NB4 (cell line): ENCODE results near the gene ALG8.
A peak's percentile ranks its signal among the peaks of the same experiment; 100 is the strongest.

ENCODE experiments used
- DNase-seq: peaks from one replicate; pipeline ENCODE4 v3.0.0; 2010; ENCODE audit warnings: low read depth
- H3K4me3 ChIP-seq: one replicate; pipeline ENCODE4 v1.5.1; 2011; ENCODE audit warnings: mild to moderate bottlenecking, low read depth, low read length, moderate library complexity
- CTCF ChIP-seq: IDR thresholded peaks from one replicate; pipeline ENCODE4 v1.5.1; 2012; ENCODE audit warnings: low read depth, low read length
- MAX ChIP-seq: IDR thresholded peaks from 2 replicates; pipeline ENCODE4 v1.6.1; 2011; ENCODE audit warnings: low read depth, low read length
- MYC ChIP-seq: IDR thresholded peaks from 2 replicates; pipeline ENCODE4 v1.6.1; 2011; ENCODE audit warnings: low read depth, low read length
- POLR2A ChIP-seq: IDR thresholded peaks from 2 replicates; pipeline ENCODE4 v1.6.1; 2011; ENCODE audit warnings: mild to moderate bottlenecking; ENCODE audit not compliant: insufficient read length; ENCODE audit errors: extremely low read depth

Gene ALG8

GRCh38 chr11:78140392-78141077 is 1.1 kb upstream of the ALG8 start:
- H3K4me3 ChIP-seq, result peak overlapping the region; percentile 99
- no peak for TF ChIP-seq POLR2A
- TF ChIP-seq MYC, result no peak
- no peak for TF ChIP-seq CTCF
- DNase-seq, result peak; percentile 52

- TF ChIP-seq MAX, result no peak
- no peak for TF ChIP-seq CTCF
- TF ChIP-seq MYC, result no peak
- TF ChIP-seq POLR2A, result no peak
- peak overlapping the region; percentile 99 for H3K4me3 ChIP-seq
- DNase-seq, result peak; percentile 81
Observed at GRCh38 chr11:78138694-78139421, 568 bp downstream of the ALG8 start.

GRCh38 chr11:78138291-78138690 is 1.1 kb downstream of the ALG8 start:
- TF ChIP-seq POLR2A (no peak), CTCF (no peak), MYC (no peak)
- DNase-seq, result no peak
- H3K4me3 ChIP-seq, result peak overlapping the region; percentile 99

- no peak for TF ChIP-seq CTCF
- no peak overlapping the region for H3K4me3 ChIP-seq
- DNase-seq, result no peak
Observed at GRCh38 chr11:78132475-78132874, 7.0 kb downstream of the ALG8 start.

- no peak for TF ChIP-seq MYC
- no peak for TF ChIP-seq CTCF
- DNase-seq, result no peak
- H3K4me3 ChIP-seq, result no peak overlapping the region
Observed at GRCh38 chr11:78131956-78132355, 7.5 kb downstream of the ALG8 start.

- TF ChIP-seq MYC (no peak), MAX (no peak), POLR2A (no peak), CTCF (no peak)
- peak; percentile 69 for DNase-seq
- no peak overlapping the region for H3K4me3 ChIP-seq
Observed at GRCh38 chr11:78127403-78127802, 12.0 kb downstream of the ALG8 start.
